ENCODE measurements around the gene RRAGC. TPM values are rescaled to one million over a fixed set of nuclear protein-coding genes. Genes with fewer than 3 reads are reported as not detected.

Gene RRAGC
- total and polyA plus RNA-seq, 2 of the 13 experiments (the other 11 are each of a cell fraction or from before 2014, with no cell fraction given): 7.6 to 8.0 TPM

GRCh38 chr1:38834937-38835827 lies 24.4 kb downstream of the RRAGC start (continued):
- TF ChIP-seq ZBED4 (CRISPR knock-in tag; IDR thresholded peaks at IDR 0.05; ENCODE audit: borderline replicate concordance): no peak
- no peak for TF ChIP-seq ZNF83 (CRISPR knock-in tag; IDR thresholded peaks at IDR 0.05; ENCODE audit: borderline replicate concordance)
- no peak for TF ChIP-seq ZNF143 (CRISPR knock-in tag; IDR thresholded peaks at IDR 0.05)
- TF ChIP-seq CTCF (CRISPR knock-in tag; IDR thresholded peaks at IDR 0.05): peak; percentile 91
- TF ChIP-seq ELF3 (CRISPR knock-in tag; IDR thresholded peaks at IDR 0.05): 0 out of 2 replicates have a peak, but pooled peaks have one; percentile 18
- no peak for TF ChIP-seq LRRFIP1 (CRISPR knock-in tag; conservative IDR thresholded peaks at IDR 0.05)
- no peak for TF ChIP-seq POLR2AphosphoS2 (IDR thresholded peaks at IDR 0.05; ENCODE audit: low read depth, low read length)
- TF ChIP-seq FOSL2 (CRISPR knock-in tag; IDR thresholded peaks at IDR 0.05): 0 out of 2 replicates have a peak, but pooled peaks have one; percentile 5
- TF ChIP-seq KLF13 (CRISPR knock-in tag; IDR thresholded peaks at IDR 0.05): no peak
- no peak for TF ChIP-seq CENPBD1 (CRISPR knock-in tag; IDR thresholded peaks at IDR 0.05; ENCODE audit: borderline replicate concordance, low read depth)
- TF ChIP-seq IRF2 (CRISPR knock-in tag; IDR thresholded peaks at IDR 0.05): peak; percentile 23; the same call in 1 of the 2 replicates
- TF ChIP-seq RAD21 (CRISPR knock-in tag; IDR thresholded peaks at IDR 0.05): peak; percentile 63; the same call in 1 of the 2 replicates
- no peak for TF ChIP-seq CBX5 (CRISPR knock-in tag; IDR thresholded peaks at IDR 0.05; ENCODE audit: borderline replicate concordance)
